C4-2B (cell line): Measurements from ENCODE around the gene TECTA.

Experiments
- ZFX ChIP-seq: fragments of 450-650 bp; IDR thresholded peaks from 2 replicates; pipeline ENCODE4 v1.6.1; 2017
- TF ChIP-seq, protein P1 (sequence below): fragments of 450-650 bp; conservative IDR thresholded peaks from 2 replicates; pipeline ENCODE4 v1.5.1; 2017; ENCODE audit warnings: mild to moderate bottlenecking

- TF ChIP-seq, protein P1, sequence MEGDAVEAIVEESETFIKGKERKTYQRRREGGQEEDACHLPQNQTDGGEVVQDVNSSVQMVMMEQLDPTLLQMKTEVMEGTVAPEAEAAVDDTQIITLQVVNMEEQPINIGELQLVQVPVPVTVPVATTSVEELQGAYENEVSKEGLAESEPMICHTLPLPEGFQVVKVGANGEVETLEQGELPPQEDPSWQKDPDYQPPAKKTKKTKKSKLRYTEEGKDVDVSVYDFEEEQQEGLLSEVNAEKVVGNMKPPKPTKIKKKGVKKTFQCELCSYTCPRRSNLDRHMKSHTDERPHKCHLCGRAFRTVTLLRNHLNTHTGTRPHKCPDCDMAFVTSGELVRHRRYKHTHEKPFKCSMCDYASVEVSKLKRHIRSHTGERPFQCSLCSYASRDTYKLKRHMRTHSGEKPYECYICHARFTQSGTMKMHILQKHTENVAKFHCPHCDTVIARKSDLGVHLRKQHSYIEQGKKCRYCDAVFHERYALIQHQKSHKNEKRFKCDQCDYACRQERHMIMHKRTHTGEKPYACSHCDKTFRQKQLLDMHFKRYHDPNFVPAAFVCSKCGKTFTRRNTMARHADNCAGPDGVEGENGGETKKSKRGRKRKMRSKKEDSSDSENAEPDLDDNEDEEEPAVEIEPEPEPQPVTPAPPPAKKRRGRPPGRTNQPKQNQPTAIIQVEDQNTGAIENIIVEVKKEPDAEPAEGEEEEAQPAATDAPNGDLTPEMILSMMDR, result no peak
- TF ChIP-seq ZFX, result no peak
Observed at GRCh38 chr11:121091492-121092152, 9.4 kb upstream of the TECTA start.
